Stomach (tissue), 9 donors: Measurements from ENCODE around the gene RELB. TPM values are rescaled to one million over a fixed set of nuclear protein-coding genes. Genes with fewer than 3 reads are reported as not detected.
A peak's percentile ranks its signal among the peaks of the same experiment; 100 is the strongest.

Source experiments
- DNase-seq, 2 donors: peaks; one replicate each; pipeline versions ENCODE4 v3.0.0 to v3.0.0-alpha.2; 2013 to 2019
- H3K27ac ChIP-seq, 5 donors: fragments of 200-600 bp in 4 of 5; sonication (generic) in 4 of 5; one replicate each; pipeline ENCODE4 v1.5.1; 2013 to 2019; ENCODE audit warnings: mild to moderate bottlenecking in 1 of 5, moderate library complexity in 1 of 5
- H3K27me3 ChIP-seq, 3 donors: fragments of 200-600 bp; sonication (generic); one replicate each; pipeline ENCODE4 v1.5.1; 2017 to 2019; ENCODE audit warnings: mixed run types in 1 of 3
- H3K36me3 ChIP-seq, 4 donors: fragments of 200-600 bp; sonication (generic); 1 replicate in 3 of 4; 2 replicates in 1 of 4; pipeline ENCODE4 v1.5.1; 2016 to 2019
- H3K4me1 ChIP-seq, 4 donors: fragments of 200-600 bp; sonication (generic); one replicate each; pipeline ENCODE4 v1.5.1; 2016 to 2019
- H3K4me3 ChIP-seq, 4 donors: fragments of 200-600 bp; sonication (generic) in 3 of 4; one replicate each; pipeline ENCODE4 v1.5.1; 2016 to 2019; ENCODE audit warnings: mild to moderate bottlenecking in 1 of 4
- H3K9me3 ChIP-seq, 4 donors: fragments of 200-600 bp; sonication (generic); one replicate each; pipeline ENCODE4 v1.5.1; 2016 to 2019
- EP300 ChIP-seq: sonication (generic); formaldehyde crosslinking; IDR thresholded peaks from one replicate; pipeline ENCODE4 v1.6.1; 2017; ENCODE audit warnings: antibody characterized with exemption
- POLR2A ChIP-seq, 4 donors: fragments of 450-650 bp; IDR thresholded peaks; one replicate each; pipeline ENCODE4 v1.6.1; 2016; ENCODE audit warnings: antibody characterized with exemption in 4 of 4, control low read depth in 2 of 4, mild to moderate bottlenecking in 1 of 4, moderate library complexity in 1 of 4
- POLR2AphosphoS5 ChIP-seq, 3 donors: sonication (generic); formaldehyde crosslinking; IDR thresholded peaks; one replicate each; pipeline ENCODE4 v1.6.1; 2016; ENCODE audit warnings: antibody characterized with exemption in 3 of 3
- WGBS, 5 donors: extraction: QIAGEN DNeasy Blood & Tissue Kit in 3 of 5; methylation state at CpG; one replicate each; pipeline versions ENCODE4 v1.1.5 to v1.1.7; 2013 to 2018; 5-methylcytosine and 5-hydroxymethylcytosine counted together
- intact Hi-C: fragments of 100-400 bp; cut with DNase I; formaldehyde crosslinking; loops from one replicate; pipeline ENCODE4 v1.15.1; 2023; ENCODE audit warnings: low total_unique reads
- polyA plus RNA-seq, 3 donors: library from polyadenylated mRNA; stranded (reverse); fragments of 200-250 nt; gene quantifications; one replicate each; pipeline ENCODE4 v1.2.3, GENCODE V29; 2013
- total RNA-seq, 5 donors: library from RNA; depleted of rRNA; stranded (reverse); fragments of >200 nt; gene quantifications; one replicate each; pipeline versions ENCODE4 v1.1.0 to v1.2.3, GENCODE V29; 2014 to 2016
- TF ChIP-seq, protein P1 (sequence below), 7 experiments: fragments of 450-650 bp in 4 of 7; fragments of 200-600 bp in 3 of 7; sonication (generic) in 3 of 7; IDR thresholded peaks; one replicate each; pipeline ENCODE4 v1.5.1; 2016 to 2019; ENCODE audit warnings: antibody characterized with exemption in 7 of 7, control low read depth in 2 of 7, mild to moderate bottlenecking in 1 of 7
- donor health status: healthy with polysubstance abuse.
- donor health status: Bipolar disorder and iron deficiency.
- donor health status: healthy.

The RELB gene
- total and polyA plus RNA-seq, 8 donors, result 3.2 to 33.5 (median 14.9) TPM; not detected in 1

DNA sequence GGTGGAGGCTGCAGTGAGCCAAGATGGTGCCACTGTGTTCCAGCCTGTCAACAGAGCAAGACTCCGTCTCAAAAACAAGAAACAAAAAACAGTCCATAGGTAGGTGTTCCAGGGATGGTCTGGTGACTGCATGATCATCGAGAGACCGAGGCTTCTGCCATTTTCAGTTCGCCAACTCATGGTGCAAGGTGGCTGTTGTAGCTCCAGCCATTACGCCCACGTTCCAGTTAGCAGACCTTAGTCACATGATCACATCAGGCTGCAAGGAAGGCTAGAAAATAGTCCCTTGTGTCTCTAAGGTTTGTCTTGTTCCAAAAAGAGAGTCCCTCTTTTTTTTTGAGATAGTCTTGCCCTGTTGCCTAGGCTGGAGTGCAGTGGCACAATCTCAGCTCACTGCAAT is 34.5 kb downstream of the RELB start:
- 93 to 98% (median 96%) methylated on average over 6 of the region's 6 CpGs for WGBS, 5 donors
- H3K36me3 ChIP-seq, result peaks cover 24 to 80% (median 70%) of the 10 kb centered on the region in 4 donors

DNA sequence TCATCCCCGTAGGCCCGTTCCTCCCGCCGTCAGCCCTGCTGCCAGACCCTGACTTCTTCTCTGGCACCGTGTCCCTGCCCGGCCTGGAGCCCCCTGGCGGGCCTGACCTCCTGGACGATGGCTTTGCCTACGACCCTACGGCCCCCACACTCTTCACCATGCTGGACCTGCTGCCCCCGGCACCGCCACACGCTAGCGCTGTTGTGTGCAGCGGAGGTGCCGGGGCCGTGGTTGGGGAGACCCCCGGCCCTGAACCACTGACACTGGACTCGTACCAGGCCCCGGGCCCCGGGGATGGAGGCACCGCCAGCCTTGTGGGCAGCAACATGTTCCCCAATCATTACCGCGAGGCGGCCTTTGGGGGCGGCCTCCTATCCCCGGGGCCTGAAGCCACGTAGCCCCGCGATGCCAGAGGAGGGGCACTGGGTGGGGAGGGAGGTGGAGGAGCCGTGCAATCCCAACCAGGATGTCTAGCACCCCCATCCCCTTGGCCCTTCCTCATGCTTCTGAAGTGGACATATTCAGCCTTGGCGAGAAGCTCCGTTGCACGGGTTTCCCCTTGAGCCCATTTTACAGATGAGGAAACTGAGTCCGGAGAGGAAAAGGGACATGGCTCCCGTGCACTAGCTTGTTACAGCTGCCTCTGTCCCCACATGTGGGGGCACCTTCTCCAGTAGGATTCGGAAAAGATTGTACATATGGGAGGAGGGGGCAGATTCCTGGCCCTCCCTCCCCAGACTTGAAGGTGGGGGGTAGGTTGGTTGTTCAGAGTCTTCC is 36.3 kb downstream of the RELB start:
- TF ChIP-seq, protein P1, sequence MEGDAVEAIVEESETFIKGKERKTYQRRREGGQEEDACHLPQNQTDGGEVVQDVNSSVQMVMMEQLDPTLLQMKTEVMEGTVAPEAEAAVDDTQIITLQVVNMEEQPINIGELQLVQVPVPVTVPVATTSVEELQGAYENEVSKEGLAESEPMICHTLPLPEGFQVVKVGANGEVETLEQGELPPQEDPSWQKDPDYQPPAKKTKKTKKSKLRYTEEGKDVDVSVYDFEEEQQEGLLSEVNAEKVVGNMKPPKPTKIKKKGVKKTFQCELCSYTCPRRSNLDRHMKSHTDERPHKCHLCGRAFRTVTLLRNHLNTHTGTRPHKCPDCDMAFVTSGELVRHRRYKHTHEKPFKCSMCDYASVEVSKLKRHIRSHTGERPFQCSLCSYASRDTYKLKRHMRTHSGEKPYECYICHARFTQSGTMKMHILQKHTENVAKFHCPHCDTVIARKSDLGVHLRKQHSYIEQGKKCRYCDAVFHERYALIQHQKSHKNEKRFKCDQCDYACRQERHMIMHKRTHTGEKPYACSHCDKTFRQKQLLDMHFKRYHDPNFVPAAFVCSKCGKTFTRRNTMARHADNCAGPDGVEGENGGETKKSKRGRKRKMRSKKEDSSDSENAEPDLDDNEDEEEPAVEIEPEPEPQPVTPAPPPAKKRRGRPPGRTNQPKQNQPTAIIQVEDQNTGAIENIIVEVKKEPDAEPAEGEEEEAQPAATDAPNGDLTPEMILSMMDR (IDR thresholded peaks at IDR 0.05), result no peak
- no peak for TF ChIP-seq EP300
- TF ChIP-seq POLR2A (IDR thresholded peaks at IDR 0.05), result no peak
- TF ChIP-seq POLR2AphosphoS5 (IDR thresholded peaks at IDR 0.05), result no peak
- peaks cover 36 to 80% (median 70%) of the 10 kb centered on the region in 4 donors for H3K36me3 ChIP-seq

More for the DNA sequence above, 34.5 kb downstream of the RELB start:
- intact Hi-C loops, result no loop called here
- H3K9me3 ChIP-seq, result no peaks in the 10 kb centered on the region
- no peak for DNase-seq
- no peak overlapping the region for H3K4me3 ChIP-seq
- peaks cover 13 to 29% (median 24%) of the 10 kb centered on the region in 4 donors for H3K4me1 ChIP-seq
- TF ChIP-seq POLR2AphosphoS5 (IDR thresholded peaks at IDR 0.05) (no peak), POLR2A (IDR thresholded peaks at IDR 0.05) (no peak), EP300 (no peak)
- TF ChIP-seq, protein P1 (IDR thresholded peaks at IDR 0.05), result no peak
- H3K27ac ChIP-seq, result no peak overlapping the region
- no peaks in the 10 kb centered on the region for H3K27me3 ChIP-seq

DNA sequence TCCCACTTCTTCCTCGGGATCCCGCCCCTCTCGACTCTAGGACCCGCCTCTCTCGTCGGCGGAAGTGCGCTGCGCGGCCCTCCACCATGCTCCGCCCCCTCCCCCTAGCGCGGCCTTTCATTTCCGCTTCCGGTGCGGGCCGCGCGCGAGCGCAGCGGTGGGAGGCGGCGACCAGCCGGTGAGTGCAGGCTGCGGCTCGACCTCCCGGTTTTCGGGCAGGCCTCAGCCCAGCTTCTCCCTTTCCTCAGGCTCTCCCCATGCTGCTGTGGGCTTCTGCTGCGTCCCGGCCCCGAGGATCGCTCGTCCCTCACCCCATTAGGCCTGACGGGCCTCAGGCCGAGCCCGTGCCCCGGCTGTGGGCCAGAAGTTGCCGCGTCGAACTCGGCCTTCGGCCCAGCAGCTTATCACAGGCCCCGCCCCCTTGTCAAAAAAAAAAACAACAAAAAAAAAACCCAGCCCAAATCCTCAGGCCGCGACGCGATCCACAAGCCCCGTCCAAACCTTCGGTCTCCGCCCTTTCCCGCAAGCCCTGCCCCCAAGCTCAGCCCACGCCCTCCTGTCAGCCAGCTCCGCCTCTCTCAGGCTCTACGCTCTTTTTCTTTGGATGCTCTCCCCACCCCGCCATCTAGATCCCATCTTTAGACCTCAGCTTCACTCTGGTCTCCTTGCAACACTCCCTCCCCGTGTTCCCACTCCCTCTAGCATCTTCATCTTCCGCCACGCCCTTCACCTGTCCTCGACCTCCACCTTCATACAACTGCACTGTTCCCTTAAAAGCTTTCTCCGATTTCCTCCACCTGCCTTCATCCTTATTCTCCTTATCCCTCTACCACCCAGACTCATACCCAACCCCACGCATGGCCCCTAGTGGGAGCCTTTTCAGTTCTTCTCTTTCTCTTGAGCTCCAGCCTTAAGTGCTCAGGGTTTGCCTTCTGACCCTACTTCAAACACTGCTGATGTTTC is 37.9 kb downstream of the RELB start, which contains the start of gene CLASRP:
CLASRP (plus strand) TSS at position 115 of the 963 bp plus-strand sequence. CDS start 1,168 bp downstream, outside the sequence.
- WGBS, 5 donors, result 1 to 2% (median 1%) methylated on average over 56 to 62 of the region's 62 CpGs
- H3K27ac ChIP-seq, result peak within 1 kb of the TSS; percentile 96 to 99 (median 97)
- peak; percentile 93 to 97 for DNase-seq
- peaks cover 41 to 79% (median 71%) of the 10 kb centered on the region in 4 donors for H3K36me3 ChIP-seq
- no peaks in the 10 kb centered on the region for H3K9me3 ChIP-seq
- H3K4me1 ChIP-seq, result peaks cover 20 to 58% (median 53%) of the 10 kb centered on the region in 4 donors
- intact Hi-C loops, result no loop called here
- TF ChIP-seq POLR2AphosphoS5 (IDR thresholded peaks at IDR 0.05) (peak; percentile 93 to 98 (median 98)), EP300 (no peak), POLR2A (IDR thresholded peaks at IDR 0.05) (peak in 2 of 4 donors; percentile 88 to 90)
- TF ChIP-seq, protein P1 (IDR thresholded peaks at IDR 0.05), result peak in 1 of 7 experiments; percentile 8
- H3K4me3 ChIP-seq, result peak within 1 kb of the TSS; percentile 72 to 89 (median 78)
- no peaks in the 10 kb centered on the region for H3K27me3 ChIP-seq

More for the DNA sequence above, 36.3 kb downstream of the RELB start:
- H3K9me3 ChIP-seq, result no peaks in the 10 kb centered on the region
- H3K27ac ChIP-seq, result peak overlapping the region in 3 of 5 donors; percentile 96 to 99 (median 96)
- H3K27me3 ChIP-seq, result no peaks in the 10 kb centered on the region
- H3K4me3 ChIP-seq, result no peak overlapping the region
- 88 to 95% (median 91%) methylated on average over 20 to 37 of the region's 37 CpGs for WGBS, 5 donors
- no peak for DNase-seq
- intact Hi-C loops, result no loop called here
- peaks cover 16 to 45% (median 42%) of the 10 kb centered on the region in 4 donors for H3K4me1 ChIP-seq
